HG03139 (cell line): ENCODE measurements around the gene PTPRF.

Experiments used
- ATAC-seq: cut with Tn5 transposase; IDR thresholded peaks from one replicate; pipeline ENCODE4 v1.9.1; 2021; ENCODE audit not compliant: unreplicated experiment

The PTPRF gene

GRCh38 chr1:43512681-43513080, 18.0 kb upstream of the PTPRF start:
- no peak for ATAC-seq

- ATAC-seq = no peak
These were observed 17.1 kb upstream of the PTPRF start for GRCh38 chr1:43513471-43514173.

DNA sequence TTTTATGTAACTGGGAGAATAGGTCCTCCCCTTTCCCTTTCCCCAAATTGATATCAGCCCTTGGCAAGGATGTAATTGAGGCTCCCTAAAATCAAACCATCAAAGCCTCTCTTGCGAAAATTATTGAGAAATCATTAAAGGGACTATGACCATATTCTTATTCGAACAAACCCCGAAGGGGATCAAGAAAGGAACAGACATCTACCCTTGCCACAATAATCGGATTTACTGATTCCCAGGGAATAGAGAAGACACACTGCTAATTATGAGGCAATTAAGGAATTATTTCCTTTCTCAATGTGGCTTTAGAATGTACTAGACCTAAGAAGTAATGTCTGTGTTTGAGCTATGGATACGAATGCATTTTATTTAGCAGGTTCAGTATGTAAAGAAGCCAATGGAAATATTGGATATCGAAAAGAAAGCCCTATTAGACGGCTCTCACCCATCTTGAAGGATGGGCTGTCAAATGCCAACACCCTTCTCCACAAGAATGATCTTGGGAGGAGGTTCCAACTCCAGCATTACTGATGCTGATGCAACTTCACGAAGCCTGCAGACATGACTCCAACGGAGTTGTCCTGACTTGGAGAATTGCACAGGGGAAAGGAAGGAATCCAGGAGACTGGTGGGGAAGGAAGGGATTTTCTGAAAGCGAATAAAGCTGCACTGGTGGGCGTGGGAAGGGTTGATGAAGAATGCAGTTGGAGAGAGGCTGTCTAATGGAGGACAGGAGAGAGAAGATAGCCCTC, 11.6 kb upstream of the PTPRF start:
- ATAC-seq = no peak

- no peak for ATAC-seq
These were observed 10.4 kb upstream of the PTPRF start for GRCh38 chr1:43520100-43520778.

DNA sequence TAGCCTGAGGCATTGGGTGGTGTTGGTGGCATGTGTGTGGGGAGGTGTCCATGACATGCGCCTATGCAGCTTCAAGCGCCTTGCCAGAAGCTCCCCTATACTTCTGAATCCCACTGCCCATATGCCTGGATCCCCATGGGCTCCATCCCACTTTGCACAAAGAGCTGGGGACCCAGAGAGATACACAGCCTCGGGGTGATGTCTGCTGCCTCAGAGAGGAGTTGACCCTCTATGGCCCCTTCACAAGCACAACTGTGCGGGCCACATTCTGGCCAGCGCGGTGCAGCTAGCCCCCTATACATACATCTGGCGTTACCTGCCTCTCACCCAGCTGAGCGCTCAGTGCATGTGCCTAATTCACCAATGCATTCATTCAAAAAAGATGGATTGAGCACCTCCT, 9.6 kb upstream of the PTPRF start:
- ATAC-seq = no peak

GRCh38 chr1:43521756-43522155, 8.9 kb upstream of the PTPRF start:
- ATAC-seq = no peak

- no peak for ATAC-seq
These were observed 8.3 kb upstream of the PTPRF start for GRCh38 chr1:43522431-43522775.

DNA sequence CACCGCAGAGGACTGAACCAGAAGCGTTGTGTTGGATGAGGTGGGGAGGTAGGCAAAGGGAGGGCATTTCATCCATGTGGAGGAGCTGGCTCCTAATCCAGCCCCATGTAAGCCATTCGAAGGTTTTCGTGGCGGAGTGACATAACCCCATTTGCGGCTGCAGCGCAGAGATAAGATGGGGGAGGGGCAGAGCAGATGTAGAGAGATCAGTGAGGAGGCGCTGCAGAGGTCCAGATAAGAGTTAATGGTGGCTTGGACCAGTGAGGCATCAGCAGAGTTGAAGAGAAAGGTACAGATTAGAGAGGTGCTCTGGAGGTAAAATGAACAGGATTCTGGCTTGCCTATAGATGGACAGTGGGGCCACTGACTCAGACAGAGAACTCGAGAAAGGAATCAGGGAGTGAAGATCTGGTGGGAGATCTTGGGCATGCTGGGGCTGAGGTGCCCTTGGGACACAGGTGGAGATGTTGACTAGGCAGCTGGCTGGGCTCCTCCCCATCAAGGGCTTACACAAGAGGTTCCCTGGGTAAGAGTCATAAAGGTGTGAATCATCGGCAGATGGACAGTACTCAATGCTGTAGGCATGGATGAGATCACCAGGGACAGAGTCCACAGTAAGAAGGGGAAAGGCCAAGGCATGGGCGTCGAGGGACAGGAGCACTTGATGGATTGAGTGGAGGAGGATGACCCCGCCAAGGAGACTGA, 7.8 kb upstream of the PTPRF start:
- ATAC-seq = no peak

GRCh38 chr1:43524804-43525203, 5.9 kb upstream of the PTPRF start:
- ATAC-seq = no peak

- ATAC-seq = no peak
These were observed 4.7 kb upstream of the PTPRF start for GRCh38 chr1:43526002-43526401.

DNA sequence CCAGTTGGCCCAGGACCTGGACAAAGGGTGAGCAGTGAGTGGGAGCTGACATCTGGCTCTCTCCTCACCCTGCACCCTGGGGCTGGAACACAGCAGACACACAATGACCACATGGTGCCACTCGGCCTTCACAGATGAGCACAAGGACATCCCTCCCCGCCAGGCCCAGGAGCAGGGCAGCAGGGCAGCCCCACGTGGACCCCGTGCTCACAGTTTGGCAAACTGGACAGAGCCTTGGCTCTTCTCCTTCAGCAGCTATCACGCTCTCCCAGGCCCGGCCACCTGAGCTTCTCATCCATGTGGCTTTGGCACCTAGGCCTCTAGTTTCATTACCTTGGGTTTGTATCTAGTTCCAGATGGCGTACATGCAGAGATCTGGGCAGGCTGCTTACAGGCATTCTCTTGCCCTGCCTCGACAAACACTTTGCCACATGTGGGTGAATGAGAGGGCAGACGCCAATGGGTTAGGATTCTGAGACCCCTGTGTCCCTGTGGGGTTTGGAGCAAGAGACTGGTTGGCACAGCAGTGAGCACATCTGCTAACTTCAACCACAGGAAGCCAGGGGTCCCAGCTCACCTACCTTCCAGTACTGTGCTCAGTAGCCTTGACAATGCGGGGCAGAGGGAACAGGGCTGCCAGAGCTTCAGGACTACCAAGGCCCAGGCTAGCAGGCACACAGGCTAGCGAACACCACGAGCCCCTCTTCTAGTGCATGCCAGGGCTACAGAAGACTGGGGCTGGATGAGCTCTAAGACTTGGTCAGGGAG, 3.4 kb upstream of the PTPRF start:
- no peak for ATAC-seq

GRCh38 chr1:43529206-43529731, 1.4 kb upstream of the PTPRF start:
- no peak for ATAC-seq

DNA sequence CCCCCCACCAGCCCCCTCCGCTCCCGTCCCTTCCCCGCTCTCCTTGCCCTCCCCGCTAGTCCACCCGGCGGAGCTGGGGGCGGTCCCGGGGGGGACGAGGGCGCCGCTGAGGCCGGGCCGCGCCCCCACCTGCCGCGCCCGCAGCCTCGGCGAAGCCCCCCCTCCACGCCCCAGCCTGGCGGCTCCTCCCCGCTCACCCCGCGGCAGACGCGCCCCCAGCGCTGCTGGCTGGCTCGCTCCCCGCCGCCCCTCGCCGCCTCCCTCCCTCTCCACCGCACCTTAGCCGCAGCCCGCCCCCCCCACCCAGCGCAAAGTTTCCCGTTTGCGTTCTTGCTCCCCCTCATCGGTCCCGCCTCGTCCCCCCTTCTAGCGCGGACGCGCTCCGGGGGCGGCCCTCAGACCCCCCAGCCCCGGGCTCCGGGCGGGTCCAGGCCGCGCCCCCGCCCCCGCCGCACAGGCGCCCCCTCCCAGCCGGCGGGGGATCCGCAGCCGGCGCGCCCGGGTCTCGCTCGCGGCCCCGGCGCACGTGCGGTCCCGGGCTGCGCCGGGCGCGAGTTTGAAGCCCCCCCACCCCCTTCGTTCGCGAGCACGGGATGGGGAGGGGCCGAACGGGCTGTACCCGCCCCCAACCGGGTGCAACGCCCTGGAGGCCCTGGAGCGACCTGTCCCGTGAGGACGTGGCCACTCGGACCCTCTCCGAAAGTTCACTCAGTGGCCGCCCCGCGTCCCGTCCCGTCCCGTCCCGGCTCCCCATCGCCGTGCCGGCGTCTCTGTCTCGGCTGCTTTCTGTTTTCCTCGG, 623 bp downstream of the PTPRF start:
- ATAC-seq = no peak

- no peak for ATAC-seq
These were observed 1.4 kb downstream of the PTPRF start for GRCh38 chr1:43531906-43532584.

DNA sequence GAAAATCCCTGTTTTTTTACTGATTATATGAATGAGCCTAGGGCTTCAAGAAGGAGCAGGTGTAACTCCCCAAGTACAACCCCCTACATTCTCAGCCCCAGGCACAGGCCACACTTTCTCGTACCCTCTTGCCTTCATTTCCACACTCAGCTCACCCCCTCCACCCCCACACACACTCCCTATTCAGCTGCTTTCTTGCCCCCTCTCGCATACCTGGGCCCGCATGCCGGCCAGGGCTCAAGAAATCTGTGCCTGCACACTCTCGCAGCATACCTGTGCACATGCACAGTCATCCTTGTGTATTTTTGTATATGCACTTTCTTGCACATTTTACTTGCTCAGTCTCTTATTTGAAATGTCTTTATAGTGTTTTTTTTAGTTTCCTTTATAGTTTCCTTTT, 2.0 kb downstream of the PTPRF start:
- ATAC-seq = no peak

- no peak for ATAC-seq
These were observed 2.9 kb downstream of the PTPRF start for GRCh38 chr1:43533584-43533983.

- ATAC-seq = no peak
These were observed 3.6 kb downstream of the PTPRF start for GRCh38 chr1:43534256-43534655.

DNA sequence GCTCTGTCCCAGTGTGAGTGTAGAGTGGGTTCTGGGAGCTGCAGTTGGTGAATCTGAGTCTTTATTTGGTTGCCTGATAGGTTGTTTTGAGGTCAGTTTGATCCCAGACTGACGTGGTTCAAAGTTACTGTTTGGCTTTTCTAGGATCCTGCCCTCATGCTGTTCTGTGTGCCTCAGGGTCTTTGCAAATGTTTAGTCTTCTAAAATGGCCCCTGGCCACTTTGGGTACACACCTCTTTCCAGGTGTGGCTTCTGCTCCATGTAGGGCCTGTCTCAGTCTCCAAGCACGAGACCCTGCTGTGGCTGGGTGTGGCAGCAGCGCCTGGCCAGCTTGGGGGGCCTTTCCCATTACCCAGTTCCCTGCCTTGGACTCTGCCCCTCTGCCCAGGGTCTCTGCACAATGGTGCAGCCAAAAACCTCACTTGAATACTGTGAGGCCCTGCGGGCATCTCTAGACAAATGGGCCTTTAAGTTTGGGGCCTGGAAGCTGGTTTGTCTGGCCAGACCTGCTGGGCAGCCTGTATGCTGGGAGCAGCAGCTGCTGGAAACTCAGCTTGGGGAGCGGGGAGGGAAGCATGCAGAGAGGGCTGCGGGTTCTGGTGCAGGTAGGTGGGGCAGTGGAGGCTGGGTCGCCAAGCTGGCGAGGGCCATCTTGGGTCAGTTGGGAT, 5.6 kb downstream of the PTPRF start:
- ATAC-seq = no peak
